Panc1 (cell line): Measurements from ENCODE around the gene GFRA1. TPM values are rescaled to one million over a fixed set of nuclear protein-coding genes. Genes with fewer than 3 reads are reported as not detected.

Source experiments
- ATAC-seq: fragments of 200-7000 bp; cut with Tn5 transposase; 2 replicates; pipeline ENCODE4 v1.9.1; 2020; ENCODE audit warnings: mild to moderate bottlenecking, moderate library complexity
- BruUV-seq: library from RNA; stranded (reverse); fragments of 400-500 nt; replicated peaks from 2 replicates; lab custom pipeline; 2021; lab: Mats Ljungman, UMichigan
- CTCF ChIA-PET: fragments of 300-600 bp; sonication (Branson Sonifier 250); formaldehyde crosslinking; loops from one replicate; lab custom pipeline; 2022; ENCODE audit warnings: antibody characterized with exemption; lab: Charles Lee
- POLR2A ChIA-PET: fragments of 300-600 bp; sonication (Branson Sonifier 250); formaldehyde crosslinking; loops from one replicate; lab custom pipeline; 2022; ENCODE audit warnings: antibody characterized with exemption; lab: Charles Lee
- DNase-seq: peaks from one replicate; pipeline ENCODE4 v3.0.0-alpha.2; 2010; ENCODE audit warnings: low read depth, low spot score
- H3K27ac ChIP-seq: 2 replicates; pipeline ENCODE4 v1.5.1; 2011; ENCODE audit warnings: mild to moderate bottlenecking, low read length, inconsistent platforms
- H3K27me3 ChIP-seq: fragments of 200-500 bp; sonication (Bioruptor generic); 2 replicates; pipeline ENCODE4 v1.6.0; 2014; ENCODE audit warnings: low read length, inconsistent platforms; ENCODE audit not compliant: control insufficient read depth, insufficient read depth
- H3K36me3 ChIP-seq: fragments of 200-500 bp; sonication (Bioruptor generic); 2 replicates; pipeline ENCODE4 v1.5.1; 2014; ENCODE audit warnings: inconsistent platforms, mild to moderate bottlenecking, low read length, moderate library complexity; ENCODE audit not compliant: control insufficient read depth, insufficient read depth
- H3K4me1 ChIP-seq: 2 replicates; pipeline ENCODE4 v1.5.1; 2011; ENCODE audit warnings: inconsistent platforms, mild to moderate bottlenecking, low read length, moderate library complexity; ENCODE audit not compliant: control insufficient read depth, insufficient read depth
- H3K4me3 ChIP-seq, 2 experiments: 2 replicates each; pipeline ENCODE4 v1.5.1; 2011 to 2012; ENCODE audit warnings: low read depth in 2 of 2, low read length in 2 of 2, mild to moderate bottlenecking in 2 of 2, inconsistent platforms in 1 of 2, moderate library complexity in 1 of 2
- H3K9me3 ChIP-seq: fragments of 200-500 bp; sonication (Bioruptor generic); 2 replicates; pipeline ENCODE4 v1.5.1; 2014; ENCODE audit warnings: low read depth, mild to moderate bottlenecking, inconsistent platforms, low read length, moderate library complexity; ENCODE audit not compliant: control insufficient read depth, insufficient read depth
- POLR2AphosphoS5 ChIP-seq: IDR thresholded peaks from 2 replicates; pipeline ENCODE4 v1.6.1; 2012; ENCODE audit warnings: mild to moderate bottlenecking, low read depth, low read length, moderate library complexity
- SIN3A ChIP-seq: IDR thresholded peaks from 2 replicates; pipeline ENCODE4 v1.6.1; 2012; ENCODE audit warnings: low read depth, mild to moderate bottlenecking, low read length, moderate library complexity, borderline replicate concordance; ENCODE audit not compliant: insufficient read depth
- TCF7L2 ChIP-seq: IDR thresholded peaks from 2 replicates; pipeline ENCODE4 v1.6.1; 2011; ENCODE audit warnings: mild to moderate bottlenecking, low read depth, low read length, inconsistent platforms
- in situ Hi-C: cut with HindIII; loops from 2 replicates; pipeline ENCODE4 v1.10.0; 2016; ENCODE audit warnings: low sequenced_read_pairs, low pct_unique_long_range_greater_than_20kb
- intact Hi-C: fragments of 100-400 bp; cut with micrococcal nuclease; formaldehyde crosslinking; loops from one replicate; pipeline ENCODE4 v1.10.0; 2022; ENCODE audit not compliant: unreplicated experiment
- total RNA-seq: library from RNA; stranded (reverse); gene quantifications from one replicate; pipeline ENCODE4 v1.2.1, GENCODE V29; 2021; ENCODE audit not compliant: unreplicated experiment
- TF ChIP-seq, protein P1 (sequence below): fragments of 450-650 bp; IDR thresholded peaks from 2 replicates; pipeline ENCODE4 v1.5.1; 2017; ENCODE audit warnings: mild to moderate bottlenecking
- TF ChIP-seq, protein P2 (sequence below), 2 experiments: IDR thresholded peaks; 2 replicates each; pipeline ENCODE4 v1.6.1; 2011 to 2012; ENCODE audit warnings: low read depth in 2 of 2, control low read depth in 1 of 2, low read length in 1 of 2, mild to moderate bottlenecking in 1 of 2, moderate library complexity in 1 of 2; ENCODE audit not compliant: insufficient read depth in 1 of 2

GFRA1 gene
- total RNA-seq, 1 experiment from 2014 or later: 0.10 TPM

DNA sequence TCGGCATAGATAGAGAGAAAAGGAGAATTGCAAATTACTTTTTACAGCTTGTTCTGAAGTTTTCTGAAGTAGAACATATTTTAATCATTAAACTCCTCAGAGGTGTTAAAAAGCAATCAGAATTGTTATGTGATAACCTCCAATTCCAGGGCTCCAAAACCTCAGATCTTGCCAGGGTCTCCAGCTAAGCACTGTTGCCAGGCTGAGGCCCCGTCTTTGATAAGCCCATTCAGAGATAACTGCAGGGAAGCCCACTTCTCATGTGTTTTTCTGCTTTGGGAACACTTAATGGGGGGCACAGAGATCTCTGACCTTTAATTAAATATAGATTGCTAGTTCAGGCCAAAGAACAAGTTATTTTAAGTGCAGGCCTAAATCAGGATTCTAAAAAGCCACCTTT lies 40.4 kb downstream of the GFRA1 start:
- BruUV-seq: no TSS peak
- POLR2A ChIA-PET: no interaction called here
- TF ChIP-seq, protein P1, sequence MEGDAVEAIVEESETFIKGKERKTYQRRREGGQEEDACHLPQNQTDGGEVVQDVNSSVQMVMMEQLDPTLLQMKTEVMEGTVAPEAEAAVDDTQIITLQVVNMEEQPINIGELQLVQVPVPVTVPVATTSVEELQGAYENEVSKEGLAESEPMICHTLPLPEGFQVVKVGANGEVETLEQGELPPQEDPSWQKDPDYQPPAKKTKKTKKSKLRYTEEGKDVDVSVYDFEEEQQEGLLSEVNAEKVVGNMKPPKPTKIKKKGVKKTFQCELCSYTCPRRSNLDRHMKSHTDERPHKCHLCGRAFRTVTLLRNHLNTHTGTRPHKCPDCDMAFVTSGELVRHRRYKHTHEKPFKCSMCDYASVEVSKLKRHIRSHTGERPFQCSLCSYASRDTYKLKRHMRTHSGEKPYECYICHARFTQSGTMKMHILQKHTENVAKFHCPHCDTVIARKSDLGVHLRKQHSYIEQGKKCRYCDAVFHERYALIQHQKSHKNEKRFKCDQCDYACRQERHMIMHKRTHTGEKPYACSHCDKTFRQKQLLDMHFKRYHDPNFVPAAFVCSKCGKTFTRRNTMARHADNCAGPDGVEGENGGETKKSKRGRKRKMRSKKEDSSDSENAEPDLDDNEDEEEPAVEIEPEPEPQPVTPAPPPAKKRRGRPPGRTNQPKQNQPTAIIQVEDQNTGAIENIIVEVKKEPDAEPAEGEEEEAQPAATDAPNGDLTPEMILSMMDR: no peak
- TF ChIP-seq POLR2AphosphoS5: no peak
- no peak for TF ChIP-seq SIN3A
- TF ChIP-seq, protein P2, sequence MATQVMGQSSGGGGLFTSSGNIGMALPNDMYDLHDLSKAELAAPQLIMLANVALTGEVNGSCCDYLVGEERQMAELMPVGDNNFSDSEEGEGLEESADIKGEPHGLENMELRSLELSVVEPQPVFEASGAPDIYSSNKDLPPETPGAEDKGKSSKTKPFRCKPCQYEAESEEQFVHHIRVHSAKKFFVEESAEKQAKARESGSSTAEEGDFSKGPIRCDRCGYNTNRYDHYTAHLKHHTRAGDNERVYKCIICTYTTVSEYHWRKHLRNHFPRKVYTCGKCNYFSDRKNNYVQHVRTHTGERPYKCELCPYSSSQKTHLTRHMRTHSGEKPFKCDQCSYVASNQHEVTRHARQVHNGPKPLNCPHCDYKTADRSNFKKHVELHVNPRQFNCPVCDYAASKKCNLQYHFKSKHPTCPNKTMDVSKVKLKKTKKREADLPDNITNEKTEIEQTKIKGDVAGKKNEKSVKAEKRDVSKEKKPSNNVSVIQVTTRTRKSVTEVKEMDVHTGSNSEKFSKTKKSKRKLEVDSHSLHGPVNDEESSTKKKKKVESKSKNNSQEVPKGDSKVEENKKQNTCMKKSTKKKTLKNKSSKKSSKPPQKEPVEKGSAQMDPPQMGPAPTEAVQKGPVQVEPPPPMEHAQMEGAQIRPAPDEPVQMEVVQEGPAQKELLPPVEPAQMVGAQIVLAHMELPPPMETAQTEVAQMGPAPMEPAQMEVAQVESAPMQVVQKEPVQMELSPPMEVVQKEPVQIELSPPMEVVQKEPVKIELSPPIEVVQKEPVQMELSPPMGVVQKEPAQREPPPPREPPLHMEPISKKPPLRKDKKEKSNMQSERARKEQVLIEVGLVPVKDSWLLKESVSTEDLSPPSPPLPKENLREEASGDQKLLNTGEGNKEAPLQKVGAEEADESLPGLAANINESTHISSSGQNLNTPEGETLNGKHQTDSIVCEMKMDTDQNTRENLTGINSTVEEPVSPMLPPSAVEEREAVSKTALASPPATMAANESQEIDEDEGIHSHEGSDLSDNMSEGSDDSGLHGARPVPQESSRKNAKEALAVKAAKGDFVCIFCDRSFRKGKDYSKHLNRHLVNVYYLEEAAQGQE (IDR thresholded peaks at IDR 0.05; ENCODE audit: insufficient read depth in 1 of 2, low read depth in 2 of 2, low read length in 1 of 2): no peak
- no peak for TF ChIP-seq TCF7L2
- CTCF ChIA-PET: no interaction called here
- Histone ChIP-seq H3K27me3 (no peaks in the 10 kb centered on the region), H3K9me3 (no peaks in the 10 kb centered on the region), H3K36me3 (no peaks in the 10 kb centered on the region), H3K27ac (no peak overlapping the region), H3K4me3 (no peak overlapping the region), H3K4me1 (no peaks in the 10 kb centered on the region)
- no peak for DNase-seq
- intact Hi-C loops: no loop called here
- in situ Hi-C loops: no loop called here
- no peak for ATAC-seq

DNA sequence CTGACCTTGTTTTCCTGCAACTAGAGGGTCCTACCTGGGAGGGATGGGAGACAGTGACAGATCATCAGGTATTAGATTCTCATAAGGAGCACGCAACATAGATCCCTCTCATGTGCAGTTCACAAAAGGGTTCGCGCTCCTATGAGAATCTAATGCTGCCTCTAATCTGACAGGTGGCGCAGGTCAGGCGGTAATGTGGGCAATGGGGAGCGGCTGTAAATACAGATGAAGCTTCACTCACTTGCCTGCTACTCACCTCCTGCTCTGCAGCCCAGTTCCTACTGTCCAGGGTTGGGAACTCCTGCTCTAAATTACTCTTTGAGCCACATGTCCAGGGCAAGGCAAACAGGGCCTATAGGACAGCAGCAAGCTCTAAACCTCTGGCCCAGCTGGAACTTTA lies 46.2 kb downstream of the GFRA1 start:
- DNase-seq: no peak
- H3K4me1 ChIP-seq: no peaks in the 10 kb centered on the region
- no peaks in the 10 kb centered on the region for H3K27me3 ChIP-seq
- ChIA-PET CTCF (no interaction called here), POLR2A (no interaction called here)
- TF ChIP-seq, protein P1: no peak
- TF ChIP-seq, protein P2 (IDR thresholded peaks at IDR 0.05; ENCODE audit: insufficient read depth in 1 of 2, low read depth in 2 of 2, low read length in 1 of 2): no peak
- TF ChIP-seq SIN3A (no peak), TCF7L2 (no peak), POLR2AphosphoS5 (no peak)
- H3K4me3 ChIP-seq: no peak overlapping the region
- H3K36me3 ChIP-seq: no peaks in the 10 kb centered on the region
- no peak overlapping the region for H3K27ac ChIP-seq
- intact Hi-C loops (no loop called here), in situ Hi-C loops (no loop called here)
- H3K9me3 ChIP-seq: no peaks in the 10 kb centered on the region
- no peak for ATAC-seq
- BruUV-seq: no TSS peak
